COR-L47 (cell line): ENCODE data around the gene GPR21.

ENCODE experiments used
- DNase-seq: peaks from one replicate; lab custom pipeline; 2025; lab: John Stamatoyannopoulos, UW

GPR21 gene

DNA sequence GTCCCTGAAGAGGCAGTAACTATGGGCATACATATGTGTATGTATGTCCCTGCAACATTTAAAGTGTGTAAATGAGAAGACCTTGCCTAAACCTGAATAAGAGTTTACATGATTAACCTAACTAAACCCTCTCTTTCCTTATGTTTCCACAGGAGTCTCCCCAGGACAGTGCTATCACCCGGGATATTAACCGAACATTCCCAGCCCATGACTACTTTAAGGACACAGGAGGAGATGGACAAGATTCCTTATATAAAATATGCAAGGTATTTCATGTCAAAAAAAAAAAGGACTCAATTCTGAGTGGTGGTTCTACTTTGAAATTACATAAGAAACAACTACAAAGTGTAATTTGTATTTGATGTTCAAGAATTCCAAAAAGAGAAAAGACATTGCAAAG lies 31.7 kb downstream of the GPR21 start:
- DNase-seq = no peak

DNA sequence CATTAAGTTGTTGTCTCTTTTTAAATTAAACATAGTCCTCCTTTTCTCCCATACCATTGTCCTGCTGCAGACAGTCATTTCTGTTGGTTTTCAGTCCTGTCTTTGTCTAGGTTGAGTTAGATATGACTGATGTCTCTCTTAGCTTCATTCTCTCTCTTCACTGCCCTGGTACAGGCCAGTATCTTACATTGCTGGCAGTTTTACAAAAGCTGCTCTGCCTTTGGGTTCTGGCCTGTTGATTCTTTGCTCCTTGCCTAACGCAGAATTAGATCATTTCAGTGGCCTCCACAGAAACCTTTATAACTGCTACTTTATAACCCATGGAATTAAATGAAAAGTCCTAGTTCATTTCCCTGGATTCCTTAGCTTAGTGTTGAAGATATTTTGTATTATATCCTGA lies 33.7 kb downstream of the GPR21 start:
- no peak for DNase-seq

DNA sequence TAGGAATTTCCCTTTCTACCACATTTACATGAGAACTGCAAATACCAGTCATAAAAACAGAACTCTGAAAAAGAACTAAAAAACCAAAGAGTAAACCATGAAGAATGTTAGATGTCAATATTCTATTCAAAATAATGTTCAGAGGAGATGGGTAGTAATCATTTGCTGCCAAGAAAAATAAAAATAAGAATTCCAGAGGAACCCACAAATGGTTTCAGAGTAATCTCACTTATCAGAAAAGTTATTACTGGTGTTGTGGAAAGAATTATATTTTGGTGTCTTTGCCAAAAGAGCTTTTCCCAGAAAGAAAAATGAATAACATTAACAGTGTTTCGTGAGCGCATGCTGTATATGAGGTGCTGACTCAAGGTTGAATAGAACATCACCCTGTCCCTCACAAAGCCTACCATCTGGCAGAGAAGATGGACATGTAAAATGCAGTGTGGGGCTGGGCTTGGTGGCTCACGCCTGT lies 35.6 kb downstream of the GPR21 start:
- DNase-seq = no peak

DNA sequence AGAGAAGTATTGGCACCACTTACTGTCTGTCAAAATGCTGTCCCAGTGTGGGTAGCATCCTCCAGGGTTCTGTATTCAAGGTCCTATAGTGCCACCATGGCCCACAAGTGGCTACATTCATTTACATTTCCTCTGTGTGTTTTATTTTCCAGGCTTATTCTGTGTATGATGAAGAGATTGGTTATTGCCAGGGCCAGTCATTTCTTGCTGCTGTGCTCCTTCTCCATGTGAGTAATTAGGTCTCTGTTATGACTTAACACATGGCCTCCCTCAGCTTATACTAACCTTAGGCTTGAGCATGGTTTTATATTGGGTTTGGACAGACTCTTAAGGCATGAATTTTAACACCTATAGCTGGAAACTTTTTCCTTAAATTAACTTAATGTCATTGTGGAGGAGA lies 36.7 kb downstream of the GPR21 start:
- no peak for DNase-seq

DNA sequence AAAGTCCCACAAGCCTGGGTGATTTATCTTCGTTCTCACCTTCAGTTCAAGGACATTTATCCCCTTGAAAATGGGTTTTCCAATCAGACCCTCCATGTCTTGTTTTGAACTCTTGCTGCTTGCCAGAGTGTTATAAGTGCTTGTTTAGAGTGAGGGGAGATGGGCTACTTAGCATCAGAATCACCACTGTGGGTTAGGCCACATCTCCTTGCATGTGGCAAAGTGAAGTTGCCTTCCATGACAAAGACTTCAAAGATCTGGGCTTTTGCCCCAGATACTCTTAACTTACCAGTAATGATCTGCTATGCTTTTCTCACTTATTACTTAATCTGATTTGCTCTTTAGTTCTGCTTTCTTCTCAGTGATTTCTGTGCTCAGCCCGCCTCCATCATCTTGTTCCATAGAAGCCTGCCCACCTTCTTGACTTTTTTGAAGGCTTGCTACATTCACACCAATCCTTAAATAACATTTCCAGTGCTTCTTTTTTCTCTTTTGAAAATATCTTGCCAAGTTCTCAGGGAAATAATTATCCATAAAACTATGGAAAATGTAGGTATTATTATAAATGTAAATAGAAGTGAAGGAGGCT lies 39.0 kb downstream of the GPR21 start:
- no peak for DNase-seq

DNA sequence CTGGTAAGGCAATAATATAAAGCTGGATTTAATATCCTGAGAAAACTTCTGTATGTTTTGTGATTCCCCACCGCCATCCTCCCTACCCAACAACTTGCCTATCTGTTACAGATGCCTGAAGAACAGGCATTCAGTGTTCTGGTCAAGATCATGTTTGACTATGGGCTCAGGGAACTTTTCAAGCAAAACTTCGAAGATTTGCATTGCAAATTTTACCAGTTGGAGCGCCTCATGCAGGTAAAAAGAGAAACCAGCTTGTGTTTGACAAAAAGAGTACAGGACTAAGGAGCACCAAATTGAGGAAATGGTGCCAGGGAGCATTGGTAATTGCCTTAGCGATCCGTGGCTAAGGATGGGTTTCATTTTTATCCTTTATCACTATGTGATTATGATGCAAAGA lies 40.0 kb downstream of the GPR21 start:
- no peak for DNase-seq

DNA sequence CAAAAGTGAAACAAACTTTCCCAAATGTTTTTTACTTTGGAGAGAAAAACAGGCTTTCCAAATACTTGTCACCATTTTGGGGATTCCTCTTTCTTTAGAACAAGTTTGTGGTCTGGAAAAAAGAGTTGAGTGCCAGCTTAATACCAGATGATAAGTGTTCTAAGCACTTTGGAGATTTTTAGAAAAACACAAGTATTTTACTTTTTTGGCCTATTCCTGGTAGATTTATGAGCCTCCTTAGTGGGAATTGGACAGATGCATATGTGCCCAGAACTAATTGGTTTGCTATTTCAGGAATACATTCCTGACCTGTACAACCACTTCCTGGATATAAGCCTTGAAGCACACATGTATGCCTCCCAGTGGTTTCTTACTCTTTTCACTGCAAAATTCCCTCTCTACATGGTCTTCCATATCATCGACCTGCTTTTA lies 40.5 kb downstream of the GPR21 start:
- DNase-seq = no peak

DNA sequence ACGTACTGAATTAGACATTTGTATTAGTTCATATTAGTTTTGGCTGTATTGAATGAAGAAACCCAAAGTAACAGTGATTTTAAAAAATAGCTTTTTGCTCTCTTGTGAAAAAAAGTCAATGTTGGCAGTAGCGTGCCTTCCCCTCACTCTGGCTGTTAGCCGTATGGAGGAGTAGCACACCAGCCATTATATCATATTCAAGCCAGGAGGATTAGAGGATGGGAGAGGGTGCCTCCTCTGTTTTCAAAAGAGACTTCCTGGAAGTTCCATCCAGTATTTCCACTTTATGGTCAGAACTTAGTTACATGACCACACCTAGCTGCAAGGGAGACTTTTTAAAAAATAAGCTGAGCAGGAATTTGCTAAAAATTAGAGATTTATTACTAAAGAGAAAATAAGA lies 41.2 kb downstream of the GPR21 start:
- no peak for DNase-seq

DNA sequence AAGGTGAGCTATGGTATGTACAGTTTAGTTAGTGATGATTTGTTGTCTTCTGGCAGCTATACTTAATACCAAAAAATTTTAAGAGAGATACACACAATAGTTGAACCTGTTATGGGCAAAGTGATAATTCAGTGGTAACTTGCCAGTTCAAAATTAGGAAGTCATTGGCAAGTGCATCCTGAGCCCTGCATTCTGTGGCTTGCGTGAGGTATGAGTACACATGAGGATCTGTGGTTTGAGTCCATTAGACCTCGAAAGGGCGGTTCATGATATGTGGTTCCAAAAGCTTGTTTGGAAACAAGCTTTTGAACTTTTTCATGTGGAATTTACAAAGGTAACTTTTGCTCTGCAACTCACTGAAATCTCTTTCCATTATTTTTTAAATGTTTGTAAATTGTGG lies 47.0 kb downstream of the GPR21 start:
- no peak for DNase-seq

DNA sequence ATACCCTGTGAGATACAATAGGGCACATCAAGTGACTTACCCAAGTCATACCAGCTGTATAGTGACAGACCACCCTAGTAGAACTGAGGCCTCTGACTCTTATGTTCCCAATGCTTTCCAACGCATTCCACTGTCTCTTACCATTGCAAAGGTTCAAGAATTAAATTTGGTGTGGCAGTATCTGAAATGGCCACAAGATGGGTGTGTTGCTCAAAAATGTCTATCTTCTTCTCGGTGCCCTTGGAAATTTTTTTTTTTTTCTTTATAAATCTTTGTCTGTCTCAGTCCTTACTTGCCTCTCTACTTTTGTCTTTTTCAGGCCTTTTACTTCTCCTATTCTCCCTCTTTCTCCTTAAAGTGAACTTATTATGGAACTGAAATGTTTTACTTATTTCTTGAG lies 48.4 kb downstream of the GPR21 start:
- peak; percentile 14 for DNase-seq

DNA sequence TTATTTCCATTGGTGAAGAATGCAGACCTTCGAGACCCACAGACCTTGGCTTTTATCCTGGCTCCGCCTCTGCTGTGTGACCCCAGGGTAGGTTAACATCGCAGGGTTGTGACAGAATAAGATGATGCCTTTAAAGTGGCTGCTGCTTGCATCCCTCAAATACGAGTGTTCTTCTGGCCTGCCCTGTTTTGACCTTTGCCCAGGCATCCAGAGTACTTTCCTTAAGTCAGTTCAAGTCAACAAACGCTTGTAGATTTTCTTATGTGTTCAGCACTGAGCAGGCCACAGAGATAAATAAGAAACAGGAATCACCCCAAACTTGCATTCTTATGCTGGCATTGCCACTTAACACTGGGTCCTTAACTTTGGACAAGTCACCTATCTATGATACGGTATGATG lies 50.2 kb downstream of the GPR21 start:
- no peak for DNase-seq

DNA sequence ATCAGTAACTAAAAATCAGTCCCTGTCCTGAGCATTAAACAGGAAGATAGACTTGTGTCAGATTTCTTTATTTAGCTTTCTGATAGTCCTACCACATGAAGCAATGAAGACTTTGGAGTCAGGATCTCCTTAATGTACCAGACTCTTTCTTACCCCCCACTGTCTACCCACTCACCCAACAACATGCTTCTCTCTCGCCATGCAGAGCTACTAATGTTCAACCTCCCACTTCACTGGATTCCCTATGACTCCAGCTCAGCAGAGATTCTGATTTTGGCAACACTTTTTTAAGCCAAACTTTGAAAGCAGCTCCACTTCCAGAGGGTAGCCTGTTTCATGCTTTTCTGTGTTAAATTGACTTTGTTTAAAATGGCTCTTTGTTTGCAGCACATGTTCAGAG lies 50.8 kb downstream of the GPR21 start:
- no peak for DNase-seq
